ENCODE measurements around the gene LYSET.
"Not testable (repeated sequence)": the region's sequence is repeated elsewhere in the genome, so short reads cannot be mapped to it uniquely, and the experiment has no call there.

Gene LYSET

DNA sequence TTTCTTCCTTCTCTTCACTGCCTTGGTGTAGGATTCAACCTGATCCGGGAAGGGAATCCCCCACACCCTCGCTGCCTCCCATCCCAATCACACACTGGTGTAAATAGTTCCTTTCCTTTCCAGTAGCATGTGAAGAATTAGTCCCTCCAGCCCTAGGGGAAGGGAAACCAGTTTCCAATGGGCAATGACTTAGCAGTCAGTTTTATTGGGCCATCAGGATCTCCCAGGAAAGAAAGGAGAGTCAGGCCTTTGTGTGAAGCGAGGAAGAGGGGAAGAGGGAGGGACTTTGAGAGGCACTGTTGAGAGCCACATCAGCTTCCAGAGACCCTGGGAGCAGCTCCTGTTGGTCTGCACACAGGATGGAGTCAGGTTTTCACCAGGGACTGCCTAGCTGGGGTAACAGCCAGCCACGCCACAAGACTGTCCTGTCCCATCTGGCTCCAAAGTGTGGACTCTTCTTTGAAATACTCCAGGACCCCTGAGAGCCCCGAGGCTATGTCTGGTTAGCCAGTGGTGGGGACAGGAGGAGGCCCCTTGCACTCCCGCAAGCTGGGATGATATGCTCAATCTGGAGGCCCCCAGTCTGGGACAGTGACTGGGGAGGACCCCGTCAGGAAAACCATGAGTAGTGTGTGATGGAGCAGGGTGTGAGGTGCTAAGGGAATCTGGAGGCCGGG, 28.3 kb upstream of the LYSET start:
- no peak for DNase-seq (ENCODE audit: low read depth in 1 of 2, low spot score in 1 of 2)
- Histone ChIP-seq H3K4me3 (replicated peaks; ENCODE audit: insufficient read depth, low read length) (no peak overlapping the region), H3K27me3 (ENCODE audit: insufficient read depth, poor library complexity, severe bottlenecking) (no peaks in the 10 kb centered on the region), H3K27ac (replicated peaks) (no peak overlapping the region)
- TF ChIP-seq, protein P1, sequence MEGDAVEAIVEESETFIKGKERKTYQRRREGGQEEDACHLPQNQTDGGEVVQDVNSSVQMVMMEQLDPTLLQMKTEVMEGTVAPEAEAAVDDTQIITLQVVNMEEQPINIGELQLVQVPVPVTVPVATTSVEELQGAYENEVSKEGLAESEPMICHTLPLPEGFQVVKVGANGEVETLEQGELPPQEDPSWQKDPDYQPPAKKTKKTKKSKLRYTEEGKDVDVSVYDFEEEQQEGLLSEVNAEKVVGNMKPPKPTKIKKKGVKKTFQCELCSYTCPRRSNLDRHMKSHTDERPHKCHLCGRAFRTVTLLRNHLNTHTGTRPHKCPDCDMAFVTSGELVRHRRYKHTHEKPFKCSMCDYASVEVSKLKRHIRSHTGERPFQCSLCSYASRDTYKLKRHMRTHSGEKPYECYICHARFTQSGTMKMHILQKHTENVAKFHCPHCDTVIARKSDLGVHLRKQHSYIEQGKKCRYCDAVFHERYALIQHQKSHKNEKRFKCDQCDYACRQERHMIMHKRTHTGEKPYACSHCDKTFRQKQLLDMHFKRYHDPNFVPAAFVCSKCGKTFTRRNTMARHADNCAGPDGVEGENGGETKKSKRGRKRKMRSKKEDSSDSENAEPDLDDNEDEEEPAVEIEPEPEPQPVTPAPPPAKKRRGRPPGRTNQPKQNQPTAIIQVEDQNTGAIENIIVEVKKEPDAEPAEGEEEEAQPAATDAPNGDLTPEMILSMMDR (IDR thresholded peaks at IDR 0.05; ENCODE audit: insufficient read depth, low read length): no peak
- TF ChIP-seq GABPA (IDR thresholded peaks at IDR 0.05; ENCODE audit: low read depth) (no peak), SPI1 (IDR thresholded peaks at IDR 0.05; ENCODE audit: borderline replicate concordance, low read depth) (no peak), POLR2AphosphoS5 (IDR thresholded peaks at IDR 0.05; ENCODE audit: low read depth) (no peak)
- TF ChIP-seq, protein P2, sequence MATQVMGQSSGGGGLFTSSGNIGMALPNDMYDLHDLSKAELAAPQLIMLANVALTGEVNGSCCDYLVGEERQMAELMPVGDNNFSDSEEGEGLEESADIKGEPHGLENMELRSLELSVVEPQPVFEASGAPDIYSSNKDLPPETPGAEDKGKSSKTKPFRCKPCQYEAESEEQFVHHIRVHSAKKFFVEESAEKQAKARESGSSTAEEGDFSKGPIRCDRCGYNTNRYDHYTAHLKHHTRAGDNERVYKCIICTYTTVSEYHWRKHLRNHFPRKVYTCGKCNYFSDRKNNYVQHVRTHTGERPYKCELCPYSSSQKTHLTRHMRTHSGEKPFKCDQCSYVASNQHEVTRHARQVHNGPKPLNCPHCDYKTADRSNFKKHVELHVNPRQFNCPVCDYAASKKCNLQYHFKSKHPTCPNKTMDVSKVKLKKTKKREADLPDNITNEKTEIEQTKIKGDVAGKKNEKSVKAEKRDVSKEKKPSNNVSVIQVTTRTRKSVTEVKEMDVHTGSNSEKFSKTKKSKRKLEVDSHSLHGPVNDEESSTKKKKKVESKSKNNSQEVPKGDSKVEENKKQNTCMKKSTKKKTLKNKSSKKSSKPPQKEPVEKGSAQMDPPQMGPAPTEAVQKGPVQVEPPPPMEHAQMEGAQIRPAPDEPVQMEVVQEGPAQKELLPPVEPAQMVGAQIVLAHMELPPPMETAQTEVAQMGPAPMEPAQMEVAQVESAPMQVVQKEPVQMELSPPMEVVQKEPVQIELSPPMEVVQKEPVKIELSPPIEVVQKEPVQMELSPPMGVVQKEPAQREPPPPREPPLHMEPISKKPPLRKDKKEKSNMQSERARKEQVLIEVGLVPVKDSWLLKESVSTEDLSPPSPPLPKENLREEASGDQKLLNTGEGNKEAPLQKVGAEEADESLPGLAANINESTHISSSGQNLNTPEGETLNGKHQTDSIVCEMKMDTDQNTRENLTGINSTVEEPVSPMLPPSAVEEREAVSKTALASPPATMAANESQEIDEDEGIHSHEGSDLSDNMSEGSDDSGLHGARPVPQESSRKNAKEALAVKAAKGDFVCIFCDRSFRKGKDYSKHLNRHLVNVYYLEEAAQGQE (IDR thresholded peaks at IDR 0.05; ENCODE audit: insufficient replicate concordance, low read depth): no peak

DNA sequence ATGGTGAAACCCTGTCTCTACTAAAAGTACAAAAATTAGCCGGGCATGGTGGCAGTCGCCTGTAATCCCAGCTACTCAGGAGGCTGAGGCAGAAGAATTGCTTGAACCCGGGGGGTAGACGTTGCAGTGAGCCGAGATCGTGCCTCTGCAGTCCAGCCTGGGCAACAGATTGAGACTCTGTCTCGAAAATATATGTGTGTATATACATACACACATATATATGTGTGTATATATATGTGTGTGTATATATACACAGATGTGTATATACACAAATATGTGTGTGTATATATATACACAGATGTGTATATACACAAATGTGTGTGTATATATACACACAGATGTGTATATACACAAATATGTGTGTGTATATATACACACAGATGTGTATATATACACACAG, 26.8 kb upstream of the LYSET start:
- not testable (repeated sequence) for H3K4me3 ChIP-seq (replicated peaks; ENCODE audit: insufficient read depth, low read length); DNase-seq (ENCODE audit: low read depth in 1 of 2, low spot score in 1 of 2); H3K27ac ChIP-seq (replicated peaks); H3K27me3 ChIP-seq (ENCODE audit: insufficient read depth, poor library complexity, severe bottlenecking)

DNA sequence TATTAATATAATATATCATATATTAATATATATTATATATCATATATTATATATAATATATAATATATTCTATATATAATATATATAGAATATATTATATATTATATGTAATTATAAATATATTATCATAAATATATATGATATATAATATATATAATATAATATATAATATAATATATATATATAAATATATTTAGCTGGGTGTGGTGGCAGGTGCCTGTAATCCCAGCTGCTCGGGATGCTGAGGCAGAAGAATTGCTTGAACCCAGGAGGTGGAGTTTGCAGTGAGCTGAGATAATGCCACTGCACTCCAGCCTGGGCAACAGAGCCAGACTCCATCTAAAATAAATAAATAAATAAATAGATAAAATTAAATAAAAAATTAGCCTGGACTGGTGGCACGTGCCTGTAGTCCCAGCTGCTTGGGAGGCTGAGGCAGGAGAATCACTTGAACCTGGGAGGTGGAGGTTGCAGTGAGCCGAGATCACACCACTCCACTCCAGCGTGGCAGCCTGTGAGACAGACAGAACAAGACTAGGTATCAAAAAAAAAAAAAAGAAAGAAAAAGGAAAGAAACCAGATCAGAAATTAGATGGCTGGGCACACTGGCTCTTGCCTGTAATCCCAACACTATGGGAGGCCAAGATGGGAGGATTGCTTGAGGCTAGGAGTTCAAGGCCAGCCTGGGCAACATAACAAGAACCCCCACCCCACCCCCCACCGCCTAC, 25.3 kb upstream of the LYSET start:
- not testable (repeated sequence) for H3K4me3 ChIP-seq (replicated peaks; ENCODE audit: insufficient read depth, low read length); H3K27ac ChIP-seq (replicated peaks); H3K27me3 ChIP-seq (ENCODE audit: insufficient read depth, poor library complexity, severe bottlenecking); DNase-seq (ENCODE audit: low read depth in 1 of 2, low spot score in 1 of 2)

DNA sequence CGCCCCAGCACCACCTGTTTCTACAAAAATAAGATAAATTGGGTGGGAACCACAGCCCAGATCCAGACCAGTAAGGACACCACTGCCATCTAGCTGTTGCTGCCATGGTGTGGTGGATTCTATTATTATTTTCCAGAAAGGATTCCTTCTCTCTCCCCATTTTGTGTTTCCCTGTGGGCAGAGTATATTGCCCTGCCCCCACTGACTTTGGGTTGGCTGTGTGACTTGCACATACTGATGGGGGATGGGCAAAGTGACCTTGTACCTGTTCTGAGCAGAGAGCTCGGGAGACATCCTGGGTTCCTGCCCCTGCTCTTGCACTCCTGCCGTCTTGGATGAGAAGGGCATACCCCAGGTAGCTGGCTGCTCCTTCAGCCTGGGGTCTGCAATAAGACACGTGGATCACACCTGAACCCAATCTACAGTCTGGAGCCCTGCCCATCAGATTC, 24.7 kb upstream of the LYSET start:
- H3K27ac ChIP-seq (replicated peaks): no peak overlapping the region
- H3K4me3 ChIP-seq (replicated peaks; ENCODE audit: insufficient read depth, low read length): no peak overlapping the region
- no peak for DNase-seq (ENCODE audit: low read depth in 1 of 2, low spot score in 1 of 2)
- no peaks in the 10 kb centered on the region for H3K27me3 ChIP-seq (ENCODE audit: insufficient read depth, poor library complexity, severe bottlenecking)
- TF ChIP-seq, protein P1 (IDR thresholded peaks at IDR 0.05; ENCODE audit: insufficient read depth, low read length): peak; percentile 18
- TF ChIP-seq POLR2AphosphoS5 (IDR thresholded peaks at IDR 0.05; ENCODE audit: low read depth): no peak

DNA sequence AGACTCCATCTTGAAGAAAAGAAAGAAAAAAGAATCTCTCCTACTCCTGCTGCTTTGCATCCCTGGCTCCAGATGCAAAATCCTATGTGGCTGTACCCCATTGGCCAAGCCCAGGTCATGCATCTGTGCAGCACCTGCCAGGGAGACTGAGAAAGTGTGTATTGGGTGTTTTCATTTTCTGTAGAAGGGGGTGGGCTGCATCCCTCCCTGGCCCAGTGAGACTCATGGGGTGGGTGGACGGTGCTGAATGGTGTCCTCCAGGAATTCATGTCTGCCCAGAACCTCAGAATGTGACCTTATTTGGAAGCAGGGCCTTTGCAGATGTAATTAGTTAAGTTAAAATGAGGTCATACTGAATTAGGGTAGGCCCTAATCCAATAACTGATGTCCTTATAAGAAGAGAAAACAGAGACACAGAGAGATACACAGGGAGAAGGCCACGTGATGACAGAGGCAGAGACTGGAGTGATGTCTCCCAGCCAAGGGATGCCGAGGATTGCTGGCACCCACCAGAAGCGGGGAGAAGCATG, 23.6 kb upstream of the LYSET start:
- no peak for DNase-seq (ENCODE audit: low read depth in 1 of 2, low spot score in 1 of 2)
- Histone ChIP-seq H3K27ac (replicated peaks) (no peak overlapping the region), H3K4me3 (replicated peaks; ENCODE audit: insufficient read depth, low read length) (no peak overlapping the region), H3K27me3 (ENCODE audit: insufficient read depth, poor library complexity, severe bottlenecking) (no peaks in the 10 kb centered on the region)
- TF ChIP-seq, protein P1 (IDR thresholded peaks at IDR 0.05; ENCODE audit: insufficient read depth, low read length): no peak
- TF ChIP-seq, protein P2 (IDR thresholded peaks at IDR 0.05; ENCODE audit: insufficient replicate concordance, low read depth): no peak
- no peak for TF ChIP-seq GABPA (IDR thresholded peaks at IDR 0.05; ENCODE audit: low read depth)
- TF ChIP-seq SPI1 (IDR thresholded peaks at IDR 0.05; ENCODE audit: borderline replicate concordance, low read depth): no peak
- TF ChIP-seq POLR2AphosphoS5 (IDR thresholded peaks at IDR 0.05; ENCODE audit: low read depth): no peak
